ENCODE results near the gene SKAP2. TPM values are rescaled to one million over a fixed set of nuclear protein-coding genes. Genes with fewer than 3 reads are reported as not detected.

SKAP2 gene
- total and polyA plus RNA-seq, 2 of the 13 experiments (the other 11 are each of a cell fraction or from before 2014, with no cell fraction given) = 3.6 to 12.9 TPM

DNA sequence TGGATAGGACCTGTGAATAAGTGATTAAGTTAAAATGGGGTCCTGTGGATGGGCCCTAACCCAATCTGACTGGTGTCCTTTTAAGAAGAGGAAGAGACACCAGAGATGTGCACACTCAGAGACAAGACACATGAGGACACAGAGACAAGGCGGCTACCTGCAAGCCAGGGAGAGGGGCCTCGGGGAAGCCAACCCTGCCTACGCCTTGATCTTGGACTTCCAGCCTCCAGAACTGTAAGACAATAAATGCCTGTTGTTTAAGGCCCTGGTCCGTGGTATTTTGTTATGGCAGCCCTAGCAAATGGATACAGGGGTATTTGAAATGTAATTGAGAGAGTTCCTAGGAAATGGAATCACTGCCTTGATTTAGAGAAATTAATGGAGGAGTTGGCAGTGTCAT is 225.3 kb downstream of the SKAP2 start:
- H3K27ac ChIP-seq (ENCODE audit: extremely low read length, insufficient read depth, low read length) = no peak overlapping the region
- no TSS peak for BruUV-seq (replicated peaks)
- no peak for ATAC-seq
- H3K4me1 ChIP-seq (ENCODE audit: insufficient read depth, low read length) = no peaks in the 10 kb centered on the region
- no peaks in the 10 kb centered on the region for H3K79me2 ChIP-seq (ENCODE audit: insufficient read depth, low read length)
- POLR2A ChIA-PET = no interaction called here
- no peak for DNase-seq (ENCODE audit: low spot score)
- H2AFZ ChIP-seq (ENCODE audit: low read length) = no peak overlapping the region
- peaks cover 0 to 4% of the 10 kb centered on the region in 2 experiments; a peak in 1 of 5 replicates for H3K27me3 ChIP-seq (ENCODE audit: control insufficient read depth in 1 of 2, insufficient read depth in 2 of 2, low read length in 2 of 2)
- no peaks in the 10 kb centered on the region for H4K20me1 ChIP-seq (ENCODE audit: insufficient read depth, low read length)
- WGBS (ENCODE audit: low lambda C conversion rate) = 50% methylated on average over 4 of the region's 4 CpGs
- H3K4me3 ChIP-seq (replicated peaks in 1 of 3; ENCODE audit: insufficient read depth in 1 of 3, low read depth in 2 of 3, low read length in 3 of 3) = no peak overlapping the region
- H3K36me3 ChIP-seq (replicated peaks in 1 of 2; ENCODE audit: control insufficient read depth in 1 of 2, insufficient read depth in 2 of 2, low read length in 2 of 2) = no peaks in the 10 kb centered on the region
- intact Hi-C loops (cut with micrococcal nuclease; ENCODE audit: unreplicated experiment) = no loop called here
- TF ChIP-seq, protein P1, sequence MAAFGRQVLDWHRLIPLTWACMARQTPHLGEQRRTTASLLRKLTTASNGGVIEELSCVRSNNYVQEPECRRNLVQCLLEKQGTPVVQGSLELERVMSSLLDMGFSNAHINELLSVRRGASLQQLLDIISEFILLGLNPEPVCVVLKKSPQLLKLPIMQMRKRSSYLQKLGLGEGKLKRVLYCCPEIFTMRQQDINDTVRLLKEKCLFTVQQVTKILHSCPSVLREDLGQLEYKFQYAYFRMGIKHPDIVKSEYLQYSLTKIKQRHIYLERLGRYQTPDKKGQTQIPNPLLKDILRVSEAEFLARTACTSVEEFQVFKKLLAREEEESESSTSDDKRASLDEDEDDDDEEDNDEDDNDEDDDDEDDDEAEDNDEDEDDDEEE (CRISPR knock-in tag; IDR thresholded peaks at IDR 0.05) = no peak
- TF ChIP-seq ZBTB3 (CRISPR knock-in tag; IDR thresholded peaks at IDR 0.05; ENCODE audit: borderline replicate concordance, low read depth) = no peak
- TF ChIP-seq CREM (IDR thresholded peaks at IDR 0.05) = no peak
- TF ChIP-seq CREM (CRISPR knock-in tag; IDR thresholded peaks at IDR 0.05) = no peak
- TF ChIP-seq ZNF749 (CRISPR knock-in tag; IDR thresholded peaks at IDR 0.05; ENCODE audit: borderline replicate concordance) = no peak
- no peak for TF ChIP-seq ZNF260 (CRISPR knock-in tag; IDR thresholded peaks at IDR 0.05; ENCODE audit: borderline replicate concordance, low read depth)
- no peak for TF ChIP-seq DR1 (CRISPR knock-in tag; IDR thresholded peaks at IDR 0.05)
- TF ChIP-seq CBFB (CRISPR knock-in tag; IDR thresholded peaks at IDR 0.05) = no peak
- no peak for TF ChIP-seq NFYB (CRISPR knock-in tag; IDR thresholded peaks at IDR 0.05)
- no peak for TF ChIP-seq ZNF205 (CRISPR knock-in tag; IDR thresholded peaks at IDR 0.05)
- no peak for TF ChIP-seq ZMYM3 (CRISPR knock-in tag; IDR thresholded peaks at IDR 0.05)
- TF ChIP-seq ZFP41 (CRISPR knock-in tag; IDR thresholded peaks at IDR 0.05; ENCODE audit: borderline replicate concordance) = no peak
- TF ChIP-seq ZNF207 (IDR thresholded peaks at IDR 0.05; ENCODE audit: borderline replicate concordance) = no peak
- no peak for TF ChIP-seq HNF1B (CRISPR knock-in tag; IDR thresholded peaks at IDR 0.05)
- no peak for TF ChIP-seq TCF7L2 (IDR thresholded peaks at IDR 0.05; ENCODE audit: low read depth, low read length)
- TF ChIP-seq FOXO4 (CRISPR knock-in tag; conservative IDR thresholded peaks at IDR 0.05) = no peak
- in situ Hi-C loops (cut with HindIII; ENCODE audit: extremely low pct_ligation_motif_present, low pct_unique_long_range_greater_than_20kb) = no loop called here
- no peak for FAIRE-seq
- CTCF ChIA-PET (ENCODE audit: low intra/inter-chr PET ratio, low total read pairs) = no interaction called here
- H3K4me2 ChIP-seq (ENCODE audit: low read depth, low read length) = no peak overlapping the region
- no peak overlapping the region for H3K9ac ChIP-seq (ENCODE audit: insufficient read depth, low read depth, low read length)
- H3K9me3 ChIP-seq (ENCODE audit: low read length) = no peaks in the 10 kb centered on the region
